Esophagus squamous epithelium (tissue), 4 donors: Measurements from ENCODE around the gene TMEM120B.

Source experiments
- CTCF ChIP-seq, 6 experiments: fragments of 450-650 bp in 4 of 6; fragments of 200-600 bp in 2 of 6; sonication (generic) in 2 of 6; IDR thresholded peaks; one replicate each; pipeline ENCODE4 v1.5.1; 2016 to 2019; ENCODE audit warnings: antibody characterized with exemption in 6 of 6, mild to moderate bottlenecking in 4 of 6, moderate library complexity in 4 of 6
- POLR2A ChIP-seq, 4 donors: fragments of 450-650 bp; IDR thresholded peaks; one replicate each; pipeline ENCODE4 v1.6.1; 2017; ENCODE audit warnings: antibody characterized with exemption in 4 of 4, mild to moderate bottlenecking in 4 of 4, moderate library complexity in 3 of 4

GRCh38 chr12:121813951-121814350 is 101.4 kb downstream of the TMEM120B start:
- no peak for TF ChIP-seq CTCF (IDR thresholded peaks at IDR 0.05)
- TF ChIP-seq POLR2A (IDR thresholded peaks at IDR 0.05) = no peak
